Breast epithelium (tissue), 3 donors: ENCODE data around the gene CSNK2A2.

Experiments used
- CTCF ChIP-seq, 3 donors: fragments of 450-650 bp; IDR thresholded peaks; one replicate each; pipeline ENCODE4 v1.5.1; 2016 to 2017; ENCODE audit warnings: antibody characterized with exemption in 3 of 3, mild to moderate bottlenecking in 3 of 3, moderate library complexity in 3 of 3
- POLR2A ChIP-seq: fragments of 450-650 bp; IDR thresholded peaks from one replicate; pipeline ENCODE4 v1.6.1; 2016; ENCODE audit warnings: antibody characterized with exemption, mild to moderate bottlenecking, moderate library complexity
- POLR2AphosphoS5 ChIP-seq, 3 donors: sonication (generic); formaldehyde crosslinking; IDR thresholded peaks; one replicate each; pipeline ENCODE4 v1.6.1; 2017; ENCODE audit warnings: antibody characterized with exemption in 3 of 3

DNA sequence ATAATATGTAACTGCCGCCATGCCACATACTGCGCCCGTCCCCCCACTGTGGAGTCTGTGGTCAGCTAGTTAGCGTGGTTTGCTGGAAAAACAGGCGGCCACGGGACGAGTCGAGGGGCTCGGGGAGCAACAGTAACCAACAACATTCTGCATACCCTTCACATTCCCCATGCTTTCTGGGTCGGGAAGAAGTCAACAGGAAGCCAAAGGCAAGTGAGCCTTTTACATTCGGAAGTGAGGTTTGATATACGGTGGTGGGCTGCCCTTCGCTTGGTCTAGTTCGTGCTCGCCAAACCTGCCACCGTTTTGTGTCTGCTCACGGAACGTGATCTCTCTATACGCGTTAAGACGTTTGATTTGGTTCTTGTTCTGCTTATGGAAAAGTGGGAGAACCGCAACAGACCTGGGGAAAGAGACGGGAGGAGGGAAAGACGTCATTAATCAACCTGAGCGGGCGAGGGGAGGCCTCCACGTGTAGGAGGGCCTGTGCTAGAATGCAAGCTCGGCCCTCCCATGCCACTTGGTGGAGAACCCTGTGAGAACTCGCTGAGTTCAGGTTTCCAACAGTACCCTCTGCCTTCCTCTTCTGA, 39.9 kb downstream of the CSNK2A2 start:
- TF ChIP-seq CTCF (IDR thresholded peaks at IDR 0.05) = no peak
- no peak for TF ChIP-seq POLR2A
- no peak for TF ChIP-seq POLR2AphosphoS5 (IDR thresholded peaks at IDR 0.05)
